ENCODE results near the gene SPAST. TPM values are rescaled to one million over a fixed set of nuclear protein-coding genes. Genes with fewer than 3 reads are reported as not detected.

Gene SPAST
- total and polyA plus RNA-seq, 2 donors (not counting 1 experiment from before 2014, with no cell fraction given), result 6.2 to 26.8 TPM

DNA sequence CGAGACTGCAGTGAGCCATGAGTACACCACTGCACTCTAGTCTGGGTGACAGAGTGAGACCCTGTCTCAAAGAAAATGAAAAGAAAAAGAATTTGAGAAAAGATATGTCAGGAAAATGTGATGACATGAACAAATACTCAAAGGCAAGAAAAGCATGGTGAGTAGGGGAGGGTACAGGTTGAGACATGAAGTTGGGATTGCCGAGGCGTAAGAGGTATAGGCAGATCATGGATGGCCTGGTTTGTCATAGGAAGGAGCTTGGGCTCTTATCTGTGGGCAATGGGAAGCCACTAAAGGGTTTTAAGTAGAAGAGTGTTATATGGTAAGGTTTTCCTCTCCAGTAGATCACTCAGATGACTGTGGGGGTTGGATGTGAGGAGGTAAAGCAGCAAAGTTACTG, 32.3 kb downstream of the SPAST start:
- Histone ChIP-seq H4K20me1 (ENCODE audit: control insufficient read depth, insufficient read depth, low read length, poor library complexity, severe bottlenecking) (peaks cover 3% of the 10 kb centered on the region), H3K4me2 (replicated peaks; ENCODE audit: low read depth, low read length, poor library complexity, severe bottlenecking) (no peak overlapping the region), H3K4me1 (ENCODE audit: control insufficient read depth in 2 of 2, insufficient read depth in 2 of 2, low read length in 2 of 2) (no peaks in the 10 kb centered on the region), H3K79me2 (ENCODE audit: control insufficient read depth, insufficient read depth, low read length) (peaks cover 3% of the 10 kb centered on the region), H3K9ac (ENCODE audit: low read length) (no peak overlapping the region), H3K4me3 (ENCODE audit: control extremely low read depth in 1 of 5, extremely low read depth in 1 of 5, insufficient read depth in 1 of 5, low read depth in 2 of 5, low read length in 4 of 5) (no peak overlapping the region), H3K27me3 (replicated peaks in 1 of 4; ENCODE audit: control extremely low read depth in 1 of 4, control insufficient read depth in 3 of 4, insufficient read depth in 4 of 4, low read length in 3 of 4) (no peaks in the 10 kb centered on the region), H3K9me3 (ENCODE audit: control extremely low read depth in 1 of 3, control insufficient read depth in 2 of 3, insufficient read depth in 1 of 3, low read length in 2 of 3) (no peaks in the 10 kb centered on the region), H2AFZ (ENCODE audit: insufficient read depth, low read depth, low read length, poor library complexity, severe bottlenecking) (no peak overlapping the region), H3K36me3 (replicated peaks in 1 of 2; ENCODE audit: control extremely low read depth in 1 of 2, control insufficient read depth in 1 of 2, extremely low read depth in 1 of 2, insufficient read depth in 2 of 2, low read length in 1 of 2) (peaks cover 7 to 15% of the 10 kb centered on the region in 2 experiments), H3K27ac (ENCODE audit: low read length in 2 of 2) (no peak overlapping the region)
- H3K4me3 Mint-ChIP-seq, result no peak overlapping the region
- ChIA-PET CTCF (no interaction called here), POLR2A (interaction anchor here (1.5 kb wide), 1 partner anchor 56 kb away, joined by 4 read pairs; the partner anchor contains the start of gene DPY30)
- no peaks in the 10 kb centered on the region for H3K9me3 Mint-ChIP-seq (ENCODE audit: insufficient read depth)
- H3K27ac Mint-ChIP-seq, result no peak overlapping the region
- intact Hi-C loops (cut with micrococcal nuclease), result no loop called here
- DNase-seq (no peak), ATAC-seq (ENCODE audit: low read depth) (no peak)
- no peaks in the 10 kb centered on the region for H3K4me1 Mint-ChIP-seq
- H3K27me3 Mint-ChIP-seq, result no peaks in the 10 kb centered on the region
- 95% methylated on average over 3 of the region's 3 CpGs for WGBS (ENCODE audit: insufficient coverage)
- no peak for TF ChIP-seq EZH2 (IDR thresholded peaks at IDR 0.05; ENCODE audit: borderline replicate concordance, insufficient read depth, low read depth, low read length, poor library complexity, severe bottlenecking)
- TF ChIP-seq, protein P1, sequence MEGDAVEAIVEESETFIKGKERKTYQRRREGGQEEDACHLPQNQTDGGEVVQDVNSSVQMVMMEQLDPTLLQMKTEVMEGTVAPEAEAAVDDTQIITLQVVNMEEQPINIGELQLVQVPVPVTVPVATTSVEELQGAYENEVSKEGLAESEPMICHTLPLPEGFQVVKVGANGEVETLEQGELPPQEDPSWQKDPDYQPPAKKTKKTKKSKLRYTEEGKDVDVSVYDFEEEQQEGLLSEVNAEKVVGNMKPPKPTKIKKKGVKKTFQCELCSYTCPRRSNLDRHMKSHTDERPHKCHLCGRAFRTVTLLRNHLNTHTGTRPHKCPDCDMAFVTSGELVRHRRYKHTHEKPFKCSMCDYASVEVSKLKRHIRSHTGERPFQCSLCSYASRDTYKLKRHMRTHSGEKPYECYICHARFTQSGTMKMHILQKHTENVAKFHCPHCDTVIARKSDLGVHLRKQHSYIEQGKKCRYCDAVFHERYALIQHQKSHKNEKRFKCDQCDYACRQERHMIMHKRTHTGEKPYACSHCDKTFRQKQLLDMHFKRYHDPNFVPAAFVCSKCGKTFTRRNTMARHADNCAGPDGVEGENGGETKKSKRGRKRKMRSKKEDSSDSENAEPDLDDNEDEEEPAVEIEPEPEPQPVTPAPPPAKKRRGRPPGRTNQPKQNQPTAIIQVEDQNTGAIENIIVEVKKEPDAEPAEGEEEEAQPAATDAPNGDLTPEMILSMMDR (IDR thresholded peaks at IDR 0.05), result no peak

DNA sequence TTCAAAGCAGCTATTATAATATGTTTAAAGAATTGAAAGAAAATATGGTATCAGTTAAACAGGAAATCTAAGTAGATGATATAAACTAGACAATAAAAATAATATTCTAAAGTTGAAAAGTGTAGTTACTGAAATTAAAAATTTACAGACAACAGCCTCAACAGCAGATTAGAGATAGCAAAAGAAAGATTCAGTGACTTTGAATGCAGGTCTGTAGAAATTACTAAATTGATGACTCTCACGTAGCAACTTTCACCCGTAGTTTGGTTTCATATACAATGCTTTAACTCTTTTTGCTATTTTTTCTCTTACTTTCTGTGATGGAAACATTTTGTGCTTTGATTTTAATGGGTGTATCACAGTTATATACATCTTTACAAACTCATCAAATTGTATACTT, 44.8 kb downstream of the SPAST start:
- Mint-ChIP-seq H3K4me3 (no peak overlapping the region), H3K9me3 (ENCODE audit: insufficient read depth) (no peaks in the 10 kb centered on the region), H3K27me3 (no peaks in the 10 kb centered on the region), H3K27ac (no peak overlapping the region), H3K4me1 (peaks cover 6% of the 10 kb centered on the region)
- no peaks in the 10 kb centered on the region for H3K27me3 ChIP-seq (replicated peaks in 1 of 4; ENCODE audit: control extremely low read depth in 1 of 4, control insufficient read depth in 3 of 4, insufficient read depth in 4 of 4, low read length in 3 of 4)
- H3K4me3 ChIP-seq (ENCODE audit: control extremely low read depth in 1 of 5, extremely low read depth in 1 of 5, insufficient read depth in 1 of 5, low read depth in 2 of 5, low read length in 4 of 5), result no peak overlapping the region
- ChIA-PET POLR2A (no interaction called here), CTCF (no interaction called here)
- H3K9ac ChIP-seq (ENCODE audit: low read length), result no peak overlapping the region
- intact Hi-C loops (cut with micrococcal nuclease), result no loop called here
- H3K79me2 ChIP-seq (ENCODE audit: control insufficient read depth, insufficient read depth, low read length), result no peaks in the 10 kb centered on the region
- DNase-seq (no peak), ATAC-seq (ENCODE audit: low read depth) (no peak)
- H3K4me1 ChIP-seq (ENCODE audit: control insufficient read depth in 2 of 2, insufficient read depth in 2 of 2, low read length in 2 of 2), result no peaks in the 10 kb centered on the region
- no peak overlapping the region for H3K4me2 ChIP-seq (replicated peaks; ENCODE audit: low read depth, low read length, poor library complexity, severe bottlenecking)
- peaks cover 0 to 8% (median 2%) of the 10 kb centered on the region in 3 donors for H3K9me3 ChIP-seq (ENCODE audit: control extremely low read depth in 1 of 3, control insufficient read depth in 2 of 3, insufficient read depth in 1 of 3, low read length in 2 of 3)
- peaks cover 3 to 22% of the 10 kb centered on the region in 2 experiments for H3K36me3 ChIP-seq (replicated peaks in 1 of 2; ENCODE audit: control extremely low read depth in 1 of 2, control insufficient read depth in 1 of 2, extremely low read depth in 1 of 2, insufficient read depth in 2 of 2, low read length in 1 of 2)
- no peaks in the 10 kb centered on the region for H4K20me1 ChIP-seq (ENCODE audit: control insufficient read depth, insufficient read depth, low read length, poor library complexity, severe bottlenecking)
- H2AFZ ChIP-seq (ENCODE audit: insufficient read depth, low read depth, low read length, poor library complexity, severe bottlenecking), result no peak overlapping the region
- H3K27ac ChIP-seq (ENCODE audit: low read length in 2 of 2), result no peak overlapping the region
- no peak for TF ChIP-seq EZH2 (IDR thresholded peaks at IDR 0.05; ENCODE audit: borderline replicate concordance, insufficient read depth, low read depth, low read length, poor library complexity, severe bottlenecking)
- TF ChIP-seq, protein P1 (IDR thresholded peaks at IDR 0.05), result no peak
- WGBS (ENCODE audit: insufficient coverage), result no CpG with 5 or more reads among the region's 2 CpGs
